ENCODE results near the gene VGLL4.
"Not testable (repeated sequence)": the region's sequence is repeated elsewhere in the genome, so short reads cannot be mapped to it uniquely, and the experiment has no call there.

VGLL4 gene

DNA sequence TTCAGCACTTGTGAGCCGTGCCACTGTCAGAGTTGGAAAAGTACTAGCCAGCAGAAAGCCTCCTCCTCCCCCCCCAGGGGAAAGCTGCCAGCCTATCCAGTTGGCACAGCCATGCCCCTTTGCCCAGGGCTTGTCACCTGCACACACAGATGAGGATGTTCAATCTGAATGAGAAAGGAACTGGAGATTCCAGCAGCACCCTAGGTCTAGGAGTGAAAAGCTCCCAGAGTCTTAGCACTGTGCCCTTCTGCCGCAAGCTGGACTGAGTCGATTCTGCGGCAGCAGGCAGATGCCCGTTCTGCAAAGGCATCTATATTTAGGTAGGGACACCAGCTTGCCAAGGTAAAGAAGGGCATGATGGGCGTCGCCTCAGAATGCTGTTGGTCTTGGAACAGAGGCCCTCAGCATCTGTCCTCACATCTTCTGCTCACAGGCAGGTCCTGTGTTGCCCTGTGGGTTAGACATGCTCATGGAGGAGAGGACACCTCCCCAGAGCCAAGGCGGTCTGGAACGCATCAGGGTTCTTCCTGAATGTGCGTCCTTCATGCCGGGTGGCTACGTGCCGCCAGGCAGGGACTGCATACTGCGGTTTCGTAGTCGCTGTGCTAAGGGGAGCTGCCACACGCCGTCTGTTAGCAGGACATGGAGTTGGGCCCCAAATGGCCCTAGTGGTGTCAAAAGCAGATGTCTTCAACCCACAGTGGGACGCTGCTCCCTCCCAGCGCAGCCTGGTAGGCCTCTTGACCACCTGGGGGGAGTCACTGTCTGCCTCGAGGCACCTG is 109.5 kb downstream of the VGLL4 start:
- no peak for DNase-seq (ENCODE audit: low read depth in 2 of 2)

DNA sequence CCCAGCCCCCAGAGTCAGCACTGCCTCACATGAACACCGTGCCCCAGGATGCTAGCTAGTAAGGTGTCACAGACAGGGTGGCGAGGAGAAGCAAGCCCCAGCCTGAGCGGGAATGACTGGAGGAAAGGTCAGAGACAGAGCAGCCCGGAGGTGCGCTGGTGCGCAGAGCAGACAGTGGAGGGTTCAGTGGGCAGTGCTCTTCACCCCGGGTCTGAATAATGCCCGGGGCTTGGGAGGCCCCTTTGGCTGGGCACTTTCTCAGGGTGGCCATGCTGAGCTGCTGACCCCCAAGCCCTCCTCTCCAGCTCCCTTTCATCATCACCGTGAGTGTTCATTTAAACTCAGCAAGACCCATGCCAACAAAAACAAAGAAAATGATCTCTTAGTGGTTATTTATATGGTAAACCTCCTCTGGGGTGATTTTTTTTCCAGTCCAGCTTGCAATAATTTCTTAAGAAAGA is 110.8 kb downstream of the VGLL4 start:
- DNase-seq (ENCODE audit: low read depth in 2 of 2), result no peak

DNA sequence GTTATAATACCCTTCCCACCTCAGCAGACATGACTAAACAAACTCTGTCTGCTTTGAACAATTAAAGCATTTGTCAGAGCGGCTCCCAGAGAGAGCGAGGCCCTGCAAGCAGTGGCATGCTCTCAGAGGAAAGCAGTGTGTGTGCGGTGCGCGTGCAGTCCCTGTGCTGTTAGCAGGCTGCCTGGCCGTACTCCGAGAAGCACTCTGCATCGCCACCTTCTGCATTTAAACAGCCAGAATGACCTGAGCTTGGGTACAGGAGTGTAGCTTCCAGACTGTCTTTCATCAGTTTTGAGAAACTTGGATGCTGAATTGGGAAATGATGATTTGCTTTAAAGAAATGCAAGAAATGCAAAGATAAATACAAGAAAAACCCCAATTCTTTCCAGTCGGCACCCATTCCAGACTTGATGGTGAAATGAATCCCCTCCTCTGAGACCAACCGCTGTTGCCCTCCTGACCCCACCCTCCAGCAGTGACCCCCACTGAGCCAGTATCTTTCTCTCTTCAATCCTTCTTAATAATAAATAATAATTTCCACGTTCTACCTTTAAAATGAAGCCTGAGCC is 113.5 kb downstream of the VGLL4 start:
- DNase-seq (ENCODE audit: low read depth in 2 of 2), result no peak

DNA sequence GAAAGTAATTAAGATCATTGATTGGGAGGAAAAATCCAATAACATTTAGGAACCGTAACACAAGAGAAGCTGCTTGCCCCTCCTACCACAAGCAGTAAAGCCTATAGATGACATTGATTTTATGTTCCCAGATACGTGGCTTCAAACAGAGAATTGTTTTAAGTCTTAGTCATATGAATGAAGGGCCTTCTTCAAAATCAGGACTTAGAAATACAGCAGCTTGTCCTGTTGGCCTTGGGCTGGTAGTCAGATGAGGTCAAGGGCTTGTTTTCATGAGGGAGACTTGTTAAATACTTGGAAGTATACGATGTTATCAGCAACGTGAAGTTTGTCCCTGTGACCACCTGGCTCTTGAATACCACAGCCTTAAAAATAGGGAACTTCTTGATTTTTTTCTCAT is 114.4 kb downstream of the VGLL4 start:
- DNase-seq (ENCODE audit: low read depth in 2 of 2), result no peak

DNA sequence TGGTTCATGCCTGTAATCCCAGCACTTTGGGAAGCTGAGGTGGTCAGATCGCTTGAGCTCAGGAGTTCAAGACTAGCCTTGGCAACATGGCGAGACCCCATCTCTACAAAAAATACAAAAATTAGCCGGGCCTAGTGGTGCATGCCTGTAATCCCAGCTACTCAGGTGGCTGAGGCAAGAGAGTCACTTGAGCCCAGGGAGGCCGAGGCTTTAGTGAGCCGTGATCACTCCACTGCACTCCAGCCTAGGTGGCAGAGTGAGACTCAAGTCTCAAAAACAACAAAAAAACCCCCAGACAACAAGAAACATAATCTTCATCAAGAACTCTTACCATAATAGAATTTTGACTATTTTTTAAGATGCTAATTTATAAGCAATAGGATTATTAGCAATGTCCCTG is 117.6 kb downstream of the VGLL4 start:
- not testable (repeated sequence) for DNase-seq (ENCODE audit: low read depth in 2 of 2)

DNA sequence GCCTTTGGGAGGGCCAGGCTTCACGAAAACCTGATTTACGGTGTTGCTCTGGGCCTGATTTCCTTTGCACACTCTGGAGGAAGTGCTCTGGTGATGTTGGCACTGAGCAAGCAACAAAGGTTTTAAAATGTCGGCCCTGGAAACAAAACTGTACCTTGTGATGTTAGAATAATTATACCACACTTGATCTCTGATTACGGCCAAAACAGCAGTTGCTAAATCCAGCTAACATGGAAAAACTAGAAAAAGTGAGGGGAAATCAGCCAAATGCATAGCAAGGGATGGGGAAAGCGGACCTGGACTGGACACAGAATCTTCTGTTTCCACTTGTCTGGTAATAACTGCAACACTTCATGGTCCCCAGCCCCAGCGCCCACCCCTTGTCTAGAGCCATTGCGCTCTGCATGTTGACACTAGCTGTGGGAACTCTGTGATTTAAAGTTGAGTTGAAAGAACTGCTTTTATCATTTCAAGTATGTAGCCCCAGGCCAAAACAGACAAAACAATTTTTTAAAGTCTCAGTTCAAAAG is 120.1 kb downstream of the VGLL4 start:
- no peak for DNase-seq (ENCODE audit: low read depth in 2 of 2)

DNA sequence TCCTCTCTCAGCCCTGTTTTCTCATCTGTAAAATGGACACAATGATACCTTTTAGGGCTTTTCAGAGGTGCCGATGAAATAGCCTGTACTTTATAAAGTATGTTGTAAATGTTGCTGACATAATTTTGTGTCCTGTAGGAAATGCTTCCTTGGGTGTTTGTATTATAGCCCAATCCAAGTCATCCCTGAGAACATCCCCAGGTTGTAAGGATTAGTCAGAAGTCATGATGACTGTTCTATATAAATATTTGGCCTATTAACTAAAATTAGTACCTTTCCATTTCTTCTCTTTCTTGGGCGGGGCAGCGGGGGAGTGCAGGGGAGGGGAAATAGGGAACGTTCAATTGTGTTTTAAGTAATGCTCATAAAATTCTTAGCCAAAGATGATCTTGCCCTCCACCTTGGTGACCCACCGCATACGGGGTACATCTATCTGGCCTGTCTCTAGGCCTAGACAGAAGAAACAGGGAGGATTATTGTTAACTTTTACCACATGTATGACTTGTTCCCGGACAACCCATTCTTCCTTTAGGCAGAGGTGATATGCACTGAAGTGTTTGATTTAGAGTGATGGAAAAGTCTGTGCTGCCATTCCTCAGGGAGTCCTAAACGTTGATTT is 120.7 kb downstream of the VGLL4 start:
- DNase-seq (ENCODE audit: low read depth in 2 of 2), result no peak

DNA sequence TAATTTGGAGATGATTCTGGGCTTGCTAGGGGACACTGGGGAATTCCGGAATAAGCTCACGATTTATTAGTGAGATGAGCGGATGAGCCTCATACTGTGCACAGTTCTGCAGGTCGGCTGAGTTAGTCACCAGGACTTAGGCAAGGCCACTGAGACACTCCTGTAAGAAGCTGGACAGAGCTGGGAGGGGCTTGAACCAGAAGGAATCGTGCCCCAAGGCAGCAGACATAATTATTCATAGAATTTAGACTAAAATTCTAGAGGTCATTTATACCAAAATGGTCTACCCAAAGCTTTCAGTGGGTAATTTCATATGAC is 121.4 kb downstream of the VGLL4 start:
- no peak for DNase-seq (ENCODE audit: low read depth in 2 of 2)

DNA sequence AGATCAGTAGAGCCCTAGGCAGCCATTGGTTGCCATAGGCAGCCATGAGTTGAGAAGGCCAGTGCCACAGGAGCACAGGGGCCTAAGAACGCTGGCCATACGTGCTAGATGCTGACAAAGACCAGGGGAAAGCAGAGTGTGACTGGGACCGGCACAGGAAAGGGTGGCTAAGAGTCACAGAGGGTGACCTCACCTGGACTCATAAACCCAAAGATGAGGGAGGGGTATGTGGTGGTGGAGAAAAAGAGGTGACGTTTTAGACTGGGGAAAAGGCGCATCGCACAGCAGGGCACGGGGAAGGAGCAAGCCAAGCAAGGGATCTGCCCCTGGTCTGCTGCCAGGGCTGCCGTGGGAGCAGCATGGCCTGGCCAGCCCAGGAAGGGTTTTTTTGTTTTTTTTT is 122.5 kb downstream of the VGLL4 start:
- no peak for DNase-seq (ENCODE audit: low read depth in 2 of 2)

DNA sequence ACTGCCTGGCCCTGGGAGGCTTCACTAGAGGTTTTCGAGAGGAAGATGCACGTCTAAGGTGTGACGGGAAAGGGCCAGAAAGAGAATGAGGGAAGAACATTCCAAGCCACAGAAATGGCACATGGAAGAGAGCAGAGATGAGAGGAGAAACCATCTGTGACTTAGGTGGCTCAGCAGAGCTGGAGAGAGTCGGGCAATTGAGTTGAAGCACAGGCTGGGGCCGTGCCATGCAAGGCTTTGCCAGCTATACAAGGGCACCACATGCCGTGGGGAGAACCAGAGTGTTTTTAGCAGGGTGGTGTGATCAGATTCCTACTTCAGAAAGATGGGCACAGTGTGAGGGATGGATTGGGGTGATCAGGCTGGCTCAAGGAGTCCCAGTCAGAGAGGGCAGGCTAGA is 126.1 kb downstream of the VGLL4 start:
- no peak for DNase-seq (ENCODE audit: low read depth in 2 of 2)

DNA sequence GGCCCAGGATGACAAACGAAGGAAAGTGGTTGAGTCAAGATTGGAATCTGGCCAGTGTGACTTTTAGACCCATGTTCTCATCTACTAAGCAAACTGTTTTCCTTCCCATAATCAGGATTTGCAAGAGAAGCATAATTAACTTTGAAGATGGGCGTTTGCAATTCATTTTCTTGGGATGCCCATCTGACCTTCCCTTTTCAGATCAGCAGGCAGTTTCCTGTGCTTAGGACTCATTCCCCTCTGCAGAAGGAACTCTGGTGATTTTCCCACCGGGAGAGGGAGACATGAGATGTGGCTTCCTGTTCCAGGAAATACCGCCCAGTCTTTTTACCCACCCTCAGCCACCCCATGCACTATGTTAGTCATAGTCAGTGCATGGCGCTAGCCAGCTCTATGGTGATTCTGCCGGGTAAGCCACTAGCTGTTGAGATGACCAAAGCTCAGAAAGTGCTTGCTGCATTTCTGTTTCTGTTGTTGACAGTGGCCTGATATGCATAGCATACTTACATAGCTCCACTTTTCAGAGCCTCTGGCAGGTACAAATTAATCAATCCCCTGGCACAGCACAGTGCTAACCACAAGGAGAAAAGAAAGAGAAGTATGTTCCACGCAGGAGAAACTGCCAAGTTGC is 129.4 kb downstream of the VGLL4 start:
- DNase-seq (ENCODE audit: low read depth in 2 of 2), result no peak

DNA sequence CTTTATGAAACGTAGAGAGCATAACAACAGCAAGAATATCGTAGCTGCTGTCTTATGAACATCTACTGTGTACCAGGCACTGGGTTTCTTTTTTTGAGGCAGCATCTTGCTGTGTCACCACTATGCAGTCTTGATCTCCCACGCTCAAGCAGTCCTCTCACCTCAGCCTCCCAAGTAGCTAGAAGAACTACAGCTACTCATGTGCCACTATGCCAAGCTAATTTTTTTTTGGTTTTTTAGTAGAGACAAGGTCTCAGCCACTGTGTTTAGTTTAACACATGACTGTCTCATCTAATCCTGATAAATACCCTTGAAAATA is 129.9 kb downstream of the VGLL4 start:
- no peak for DNase-seq (ENCODE audit: low read depth in 2 of 2)

DNA sequence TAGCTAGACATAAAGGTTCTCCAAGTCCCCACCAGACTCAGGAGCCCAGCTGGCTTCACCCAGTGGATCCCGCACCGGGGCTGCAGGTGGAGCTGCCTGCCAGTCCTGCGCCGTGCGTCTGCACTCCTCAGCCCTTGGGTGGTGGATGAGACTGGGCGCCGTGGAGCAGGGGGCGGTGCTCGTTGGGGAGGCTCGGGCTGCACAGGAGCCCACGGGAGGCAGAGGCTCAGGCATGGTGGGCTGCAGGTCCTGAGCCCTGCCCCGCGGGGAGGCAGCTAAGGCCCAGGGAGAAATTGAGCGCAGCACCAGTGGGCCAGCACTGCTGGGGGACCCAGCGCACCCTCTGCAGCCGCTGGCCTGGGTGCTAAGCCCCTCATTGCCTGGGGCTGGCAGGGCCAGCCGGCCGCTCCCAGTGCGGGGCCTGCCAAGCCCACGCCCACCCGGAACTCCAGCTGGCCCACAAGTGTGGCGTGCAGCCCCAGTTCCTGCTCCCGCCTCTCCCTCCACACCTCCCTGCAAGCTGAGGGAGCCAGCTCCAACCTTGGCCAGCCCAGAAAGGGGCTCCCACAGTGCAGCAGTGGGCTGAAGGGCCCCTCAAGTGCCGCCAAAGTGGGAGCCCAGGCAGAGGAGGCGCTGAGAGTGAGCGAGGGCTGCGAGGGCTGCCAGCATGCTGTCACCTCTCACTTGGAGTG is 130.4 kb downstream of the VGLL4 start:
- not testable (repeated sequence) for DNase-seq (ENCODE audit: low read depth in 2 of 2)

DNA sequence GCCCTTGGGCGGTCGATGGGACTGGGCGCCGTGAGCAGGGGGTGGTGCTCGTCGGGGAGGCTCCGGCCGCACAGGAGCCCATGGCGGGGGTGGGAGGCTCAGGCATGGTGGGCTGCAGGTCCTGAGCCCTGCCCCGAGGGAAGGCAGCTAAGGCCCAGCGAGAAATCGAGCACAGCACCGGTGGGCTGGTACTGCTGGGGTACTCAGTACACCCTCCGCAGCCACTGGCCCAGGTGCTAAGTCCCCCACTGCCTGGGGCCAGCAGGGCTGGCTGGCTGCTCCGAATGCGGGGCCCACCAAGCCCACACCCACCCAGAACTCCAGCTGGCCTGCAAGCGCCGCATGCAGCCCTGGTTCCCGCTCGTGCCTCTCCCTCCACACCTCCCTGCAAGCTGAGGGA is 132.1 kb downstream of the VGLL4 start:
- not testable (repeated sequence) for DNase-seq (ENCODE audit: low read depth in 2 of 2)

DNA sequence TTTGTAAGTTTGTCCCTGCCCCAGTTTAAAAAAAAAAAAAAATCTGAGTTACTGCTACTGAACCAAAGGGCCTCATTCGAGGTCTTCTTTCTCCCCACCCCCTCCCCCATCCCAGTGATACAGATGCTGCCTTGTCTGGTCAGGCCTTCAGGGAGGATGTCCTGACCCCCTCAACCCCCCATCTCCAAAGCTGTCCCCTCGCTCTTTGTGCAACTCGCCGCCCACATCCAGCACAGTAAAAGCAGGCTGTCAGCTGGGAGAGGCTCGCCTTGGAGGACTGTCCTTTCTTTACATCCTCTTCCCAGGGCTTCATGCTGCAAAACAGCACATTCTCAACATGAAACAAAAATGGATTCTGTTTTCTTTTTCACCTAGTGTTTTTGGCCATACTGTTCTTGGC is 133.4 kb downstream of the VGLL4 start:
- DNase-seq (ENCODE audit: low read depth in 2 of 2), result no peak

DNA sequence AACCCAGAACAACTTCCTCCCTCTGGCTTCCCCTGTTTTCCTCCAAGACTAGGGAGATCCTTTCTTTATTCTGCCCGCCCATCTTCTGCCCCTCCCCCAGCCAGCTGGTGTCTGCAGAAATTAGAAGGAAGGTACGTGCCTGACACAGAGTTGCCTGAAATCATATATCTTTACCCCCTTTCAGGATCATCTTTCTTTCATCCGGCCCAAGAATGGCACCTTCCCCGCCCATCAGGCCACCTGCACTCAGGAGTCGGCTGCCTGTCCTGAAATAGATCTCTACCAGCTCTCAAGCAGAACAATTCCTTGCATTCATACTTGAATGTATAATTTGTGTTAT is 133.7 kb downstream of the VGLL4 start:
- no peak for DNase-seq (ENCODE audit: low read depth in 2 of 2)

DNA sequence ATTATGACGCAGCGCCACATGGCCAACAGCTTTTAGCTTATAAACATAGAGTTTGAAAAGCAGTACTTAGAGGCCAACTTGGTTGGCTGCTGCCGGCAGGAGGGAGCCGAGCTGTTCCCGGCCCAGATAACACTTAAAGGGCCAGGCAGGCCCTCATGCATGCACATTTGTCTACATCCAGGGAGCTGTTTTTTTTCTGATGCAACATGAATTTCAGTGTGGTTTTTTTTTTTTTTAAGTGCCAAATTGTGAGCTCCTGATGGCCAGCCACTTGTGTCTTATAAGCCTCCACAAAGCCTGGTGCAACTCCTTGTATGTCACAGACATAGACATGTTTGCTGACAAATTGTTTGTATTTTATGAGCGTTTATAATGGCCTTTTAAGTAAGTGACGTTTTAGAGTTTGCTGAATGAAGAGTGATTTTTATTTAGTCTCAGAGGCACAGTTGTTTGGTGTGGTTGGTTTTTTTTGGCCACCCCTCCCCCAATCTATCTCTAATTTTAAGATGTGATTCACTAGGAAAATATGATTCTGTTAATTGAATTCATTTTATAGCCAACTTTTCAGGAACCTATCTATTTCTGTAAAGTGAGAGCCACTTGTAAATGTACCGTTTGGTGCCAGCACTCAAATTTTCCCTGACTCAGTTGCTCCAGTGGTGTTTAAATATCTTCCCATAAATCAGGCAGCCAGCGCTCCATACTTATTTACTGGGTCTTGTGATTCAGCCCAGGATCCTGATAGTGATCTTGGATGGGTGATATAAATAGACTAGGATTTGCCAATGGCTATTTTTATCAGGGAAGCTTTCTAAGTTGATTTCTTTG is 134.3 kb downstream of the VGLL4 start:
- no peak for DNase-seq (ENCODE audit: low read depth in 2 of 2)

DNA sequence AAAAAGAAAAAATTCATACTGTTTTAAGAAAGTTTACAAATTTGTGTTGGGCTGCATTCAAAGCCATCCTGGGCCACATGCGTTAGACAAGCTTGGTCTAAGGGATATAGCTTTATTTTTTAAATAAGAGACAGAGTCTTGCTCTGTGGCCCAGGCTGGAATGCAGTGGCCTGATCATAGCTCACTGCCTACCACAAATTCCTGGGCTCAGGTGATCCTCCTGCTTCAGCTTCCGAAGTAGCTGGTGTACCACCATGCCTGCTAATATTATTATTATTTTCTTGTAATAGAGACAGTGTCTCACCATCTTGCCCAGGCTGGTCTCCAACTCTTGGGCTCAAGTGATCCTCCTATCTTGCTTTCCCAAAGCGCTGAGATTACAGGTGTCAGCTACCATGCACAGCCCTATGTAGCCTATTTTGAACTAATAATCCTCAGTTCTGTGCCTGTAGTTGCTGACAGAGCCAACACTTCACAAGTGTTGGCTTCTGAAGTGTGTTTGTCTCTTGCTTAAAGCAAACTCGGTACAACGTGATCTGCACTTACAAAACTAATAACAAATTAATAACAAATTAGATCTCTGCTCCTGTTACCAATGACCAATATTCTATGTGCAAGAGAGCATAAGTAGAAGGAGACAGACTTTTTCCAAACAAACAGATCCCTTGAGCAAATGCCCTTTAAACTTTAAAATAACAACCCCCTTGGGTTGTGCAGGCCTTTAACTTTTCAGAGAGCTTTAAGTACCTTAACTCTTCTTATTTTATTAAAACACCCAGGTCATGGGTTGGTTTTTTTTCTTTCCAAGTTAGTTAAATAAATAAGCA is 135.2 kb downstream of the VGLL4 start:
- DNase-seq (ENCODE audit: low read depth in 2 of 2), result no peak

DNA sequence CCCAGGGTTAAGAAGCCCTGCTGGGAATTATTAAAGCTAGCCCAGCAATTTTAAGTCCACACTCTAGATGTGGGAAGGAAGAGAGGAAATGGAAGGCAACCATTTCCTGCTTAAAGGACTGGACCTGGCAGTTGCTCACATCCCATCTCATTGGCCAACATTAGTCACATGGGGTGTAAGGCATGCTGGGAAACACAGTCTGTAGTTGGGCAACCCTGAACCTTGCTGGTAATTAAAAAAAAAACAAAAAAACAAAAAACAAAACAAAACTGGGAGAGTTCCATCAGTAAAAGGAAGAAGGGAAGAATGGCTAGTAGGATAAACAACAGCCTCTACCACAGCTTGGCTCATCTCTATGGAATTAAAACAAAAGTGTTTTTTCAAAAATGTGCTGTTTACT is 136.0 kb downstream of the VGLL4 start:
- no peak for DNase-seq (ENCODE audit: low read depth in 2 of 2)
